Colonic mucosa (tissue), 4 donors: ENCODE measurements around the gene CEP131. TPM values are rescaled to one million over a fixed set of nuclear protein-coding genes. Genes with fewer than 3 reads are reported as not detected.

Experiments used
- DNase-seq: peaks from one replicate; pipeline ENCODE4 v3.0.0-alpha.2; 2020
- H3K27ac ChIP-seq: fragments of 200-600 bp; one replicate; pipeline ENCODE4 v1.8.0; 2021
- H3K27me3 ChIP-seq: fragments of 200-600 bp; one replicate; pipeline ENCODE4 v1.8.0; 2021
- H3K36me3 ChIP-seq: fragments of 200-600 bp; one replicate; pipeline ENCODE4 v1.8.0; 2021
- H3K4me1 ChIP-seq: fragments of 200-600 bp; one replicate; pipeline ENCODE4 v1.8.0; 2021; ENCODE audit warnings: mild to moderate bottlenecking
- H3K4me3 ChIP-seq: fragments of 200-600 bp; one replicate; pipeline ENCODE4 v1.8.0; 2021
- H3K9ac ChIP-seq, 2 donors: one replicate each; pipeline ENCODE4 v1.7.0; 2013; ENCODE audit warnings: control low read depth in 2 of 2, low read depth in 2 of 2, low read length in 2 of 2
- H3K9me3 ChIP-seq: fragments of 200-600 bp; one replicate; pipeline ENCODE4 v1.8.0; 2021
- CTCF ChIP-seq: fragments of 200-600 bp; IDR thresholded peaks from one replicate; pipeline ENCODE4 v1.8.0; 2022; ENCODE audit warnings: antibody characterized with exemption, mild to moderate bottlenecking
- intact Hi-C: fragments of 100-400 bp; cut with DNase I; formaldehyde crosslinking; loops from one replicate; pipeline ENCODE4 v1.14.1; 2022
- total RNA-seq, 2 donors: library from RNA; stranded (reverse); fragmentation: NEBNext Ultra II Directional in 1 of 2; extraction: Animal tissue kit (Norgen Biotek cat#: 25700) in 1 of 2; gene quantifications; one replicate each; pipeline ENCODE4 v1.2.1, GENCODE V29; 2021
- donor health status: healthy.
- donor health status: DM: no; HTN: no; CAD: no.
- donor health status: DM: no; HTN: no; CAD: no.

Gene CEP131
- total RNA-seq, 2 donors from 2014 or later: 4.3 to 15.0 TPM

- peaks cover 41% of the 10 kb centered on the region for H3K4me1 ChIP-seq
These were observed 28.4 kb upstream of the CEP131 start for GRCh38 chr17:81251094-81251708.

DNA sequence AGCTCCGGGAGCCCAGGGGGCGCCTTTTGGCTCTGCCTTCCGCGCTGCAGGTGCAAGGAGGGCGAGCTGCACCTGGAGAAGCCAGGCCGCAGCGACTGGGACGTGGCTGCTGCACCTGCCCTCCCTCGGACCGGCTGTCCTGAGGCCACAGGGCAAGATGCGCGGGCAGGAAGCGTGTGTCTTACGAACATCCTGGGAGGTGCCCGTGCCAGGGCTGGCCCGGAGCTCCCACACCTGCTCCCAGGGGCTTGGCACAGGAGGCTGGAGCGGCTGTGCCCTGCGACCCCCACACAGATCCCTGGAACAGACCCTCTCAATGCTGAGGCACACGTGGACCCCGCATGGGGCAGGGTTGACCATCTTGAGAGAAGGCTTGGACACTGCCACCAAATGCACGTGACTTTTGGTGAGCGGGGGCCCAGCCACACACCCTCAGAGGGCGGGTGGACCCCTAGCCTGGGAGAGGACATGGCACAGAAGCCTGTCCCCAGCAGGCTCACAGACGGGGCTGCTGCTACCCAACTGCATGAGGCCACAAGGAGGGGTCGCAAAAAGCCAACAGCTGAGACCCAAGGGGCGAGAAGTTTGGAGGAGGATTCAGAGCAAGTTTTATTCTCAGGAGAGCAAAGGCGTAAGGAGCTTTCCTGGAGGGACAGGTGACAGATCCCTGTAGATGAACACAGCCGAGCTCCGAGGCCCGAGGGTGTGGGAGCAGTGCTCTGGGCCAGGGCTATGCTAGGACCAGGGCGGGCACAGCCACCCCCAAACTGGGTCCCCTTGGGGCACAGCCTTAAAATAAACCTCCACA is 27.7 kb upstream of the CEP131 start:
- Histone ChIP-seq H3K4me3 (no peak overlapping the region), H3K27ac (peak overlapping the region; percentile 39), H3K9me3 (no peaks in the 10 kb centered on the region), H3K4me1 (peaks cover 38% of the 10 kb centered on the region), H3K27me3 (no peaks in the 10 kb centered on the region), H3K9ac (peak overlapping the region in 1 of 2 donors; percentile 44), H3K36me3 (no peaks in the 10 kb centered on the region)
- no peak for DNase-seq
- intact Hi-C loops: loop anchor here (5.0 kb wide), 1 partner anchor 352 kb away; no protein-coding TSS in a partner anchor
- no peak for TF ChIP-seq CTCF

More at GRCh38 chr17:81251094-81251708, 28.4 kb upstream of the CEP131 start:
- H3K4me3 ChIP-seq: no peak overlapping the region
- no peaks in the 10 kb centered on the region for H3K9me3 ChIP-seq
- intact Hi-C loops: loop anchor here (5.0 kb wide), 1 partner anchor 351 kb away; no protein-coding TSS in a partner anchor
- H3K27ac ChIP-seq: peak overlapping the region; percentile 39
- DNase-seq: peak; percentile 82
- H3K36me3 ChIP-seq: no peaks in the 10 kb centered on the region
- TF ChIP-seq CTCF: no peak
- H3K9ac ChIP-seq: peak overlapping the region in 1 of 2 donors; percentile 44
- H3K27me3 ChIP-seq: no peaks in the 10 kb centered on the region

GRCh38 chr17:81249223-81250040 is 26.7 kb upstream of the CEP131 start:
- no peak for TF ChIP-seq CTCF
- Histone ChIP-seq H3K27ac (no peak overlapping the region), H3K9ac (no peak overlapping the region), H3K36me3 (no peaks in the 10 kb centered on the region), H3K4me1 (peaks cover 28% of the 10 kb centered on the region), H3K27me3 (no peaks in the 10 kb centered on the region), H3K9me3 (no peaks in the 10 kb centered on the region), H3K4me3 (no peak overlapping the region)
- DNase-seq: no peak
- intact Hi-C loops: loop anchor here (5.0 kb wide), 1 partner anchor 353 kb away; no protein-coding TSS in a partner anchor

DNA sequence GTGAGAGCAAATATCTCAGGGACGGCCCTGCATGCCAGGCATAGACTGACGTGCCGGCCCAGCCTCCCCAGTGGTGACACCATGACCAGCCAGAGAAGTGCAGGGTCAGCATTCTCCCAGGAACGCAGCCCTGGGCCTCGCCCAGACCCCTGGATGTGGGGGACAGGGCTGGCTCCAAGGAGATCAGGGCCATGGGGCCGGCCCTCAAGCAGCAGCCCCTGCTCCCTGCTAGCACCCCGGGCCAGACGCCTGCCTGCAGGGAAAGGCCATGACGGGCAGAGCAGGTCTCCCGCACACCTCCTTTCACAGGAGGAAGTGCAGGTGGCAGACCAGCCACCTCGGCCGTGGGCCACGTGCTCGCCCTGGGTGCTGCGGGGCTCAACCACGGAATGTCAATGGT is 25.9 kb upstream of the CEP131 start:
- Histone ChIP-seq H3K27ac (no peak overlapping the region), H3K4me3 (no peak overlapping the region), H3K4me1 (peaks cover 26% of the 10 kb centered on the region), H3K9ac (peak overlapping the region in 1 of 2 donors; percentile 5), H3K27me3 (no peaks in the 10 kb centered on the region), H3K36me3 (no peaks in the 10 kb centered on the region), H3K9me3 (no peaks in the 10 kb centered on the region)
- no peak for TF ChIP-seq CTCF
- intact Hi-C loops: no loop called here
- DNase-seq: no peak

- no peak for DNase-seq
- no peak for TF ChIP-seq CTCF
- Histone ChIP-seq H3K27ac (no peak overlapping the region), H3K4me1 (peaks cover 19% of the 10 kb centered on the region), H3K36me3 (no peaks in the 10 kb centered on the region), H3K9ac (no peak overlapping the region), H3K27me3 (no peaks in the 10 kb centered on the region), H3K9me3 (no peaks in the 10 kb centered on the region), H3K4me3 (no peak overlapping the region)
- intact Hi-C loops: no loop called here
These were observed 24.7 kb upstream of the CEP131 start for GRCh38 chr17:81247339-81247990.
